HG03575 (cell line): ENCODE measurements around the gene FGFBP1.
A peak's percentile ranks its signal among the peaks of the same experiment; 100 is the strongest.
"Not testable (repeated sequence)": the region's sequence is repeated elsewhere in the genome, so short reads cannot be mapped to it uniquely, and the experiment has no call there.

Source experiments
- ATAC-seq: cut with Tn5 transposase; IDR thresholded peaks from one replicate; pipeline ENCODE4 v1.9.1; 2021; ENCODE audit not compliant: unreplicated experiment, insufficient number of reproducible peaks, low FRiP score; ENCODE audit errors: extremely low read depth

Gene FGFBP1

DNA sequence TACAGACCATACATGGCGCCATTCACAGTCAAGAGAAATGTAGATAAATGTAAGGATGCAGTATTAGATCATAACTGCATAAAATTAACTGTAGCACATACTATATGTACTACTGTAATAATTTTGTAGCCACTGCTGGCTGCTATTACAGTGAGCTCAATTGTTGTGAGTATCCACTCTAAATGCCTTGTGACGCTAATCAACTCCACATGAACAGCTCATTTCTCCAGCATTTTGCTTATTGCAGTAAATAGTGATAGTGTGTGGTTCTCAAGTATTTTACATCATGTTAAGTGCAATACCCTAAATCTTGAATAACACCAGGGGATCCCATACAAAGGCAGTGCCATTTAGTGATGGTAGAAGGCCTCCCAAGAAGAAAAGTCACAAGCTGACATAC is 21.2 kb downstream of the FGFBP1 start:
- no peak for ATAC-seq

DNA sequence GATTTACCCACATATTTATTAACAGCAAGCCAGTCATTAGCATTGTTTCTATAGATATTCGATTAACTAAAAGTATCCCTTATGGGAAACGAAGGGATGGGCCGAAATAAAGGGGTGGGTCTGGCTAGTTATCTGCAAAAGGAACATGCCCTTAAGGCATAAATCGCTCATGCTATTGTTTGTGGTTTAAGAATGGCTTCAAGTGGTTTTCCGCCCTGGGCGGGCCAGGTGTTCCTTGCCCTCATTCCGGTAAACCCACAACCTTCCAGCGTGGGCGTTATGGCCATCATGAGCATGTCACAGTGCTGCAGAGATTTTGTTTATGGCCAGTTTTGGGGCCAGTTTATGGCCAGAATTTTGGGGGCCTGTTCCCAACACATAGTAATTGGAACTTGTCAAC is 22.2 kb downstream of the FGFBP1 start:
- ATAC-seq: not testable (repeated sequence)

DNA sequence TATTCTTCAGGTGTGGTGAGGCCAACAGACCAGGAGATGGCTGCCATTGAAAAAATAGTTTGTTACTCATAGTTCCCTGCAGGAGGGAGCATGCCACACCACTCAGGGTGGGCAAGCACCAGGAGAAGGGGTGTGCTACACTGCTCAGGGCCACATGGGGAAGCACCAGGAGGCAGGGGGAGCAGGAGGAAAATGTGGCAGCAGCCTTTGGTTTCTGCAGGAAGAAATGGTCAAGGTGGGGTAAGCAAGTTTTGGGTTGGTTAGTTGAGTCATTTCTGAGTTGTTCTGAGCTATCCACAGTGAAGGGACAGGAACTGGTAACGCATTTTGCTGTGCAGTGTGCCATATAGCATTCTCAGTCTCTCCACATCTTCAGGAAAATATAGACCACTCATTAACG is 23.8 kb downstream of the FGFBP1 start:
- no peak for ATAC-seq

DNA sequence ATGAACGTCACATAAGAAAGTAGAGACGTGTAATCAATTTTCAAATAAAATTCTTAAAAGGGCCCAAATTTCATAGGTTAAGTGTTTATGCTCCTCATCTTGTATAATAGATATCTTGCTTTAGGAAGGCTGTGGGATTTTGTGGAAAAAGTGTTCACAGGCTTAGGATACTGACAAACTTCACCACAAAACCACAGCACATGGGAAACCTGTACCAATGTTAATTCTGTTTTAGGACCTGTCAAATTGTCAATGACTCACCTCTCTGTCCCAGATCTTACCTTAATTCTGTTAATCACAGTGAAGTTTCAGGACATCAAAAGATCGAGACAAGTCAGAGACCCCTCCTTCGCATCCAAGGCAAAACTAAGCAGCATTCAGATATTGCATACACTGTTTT is 24.2 kb downstream of the FGFBP1 start:
- ATAC-seq: no peak

DNA sequence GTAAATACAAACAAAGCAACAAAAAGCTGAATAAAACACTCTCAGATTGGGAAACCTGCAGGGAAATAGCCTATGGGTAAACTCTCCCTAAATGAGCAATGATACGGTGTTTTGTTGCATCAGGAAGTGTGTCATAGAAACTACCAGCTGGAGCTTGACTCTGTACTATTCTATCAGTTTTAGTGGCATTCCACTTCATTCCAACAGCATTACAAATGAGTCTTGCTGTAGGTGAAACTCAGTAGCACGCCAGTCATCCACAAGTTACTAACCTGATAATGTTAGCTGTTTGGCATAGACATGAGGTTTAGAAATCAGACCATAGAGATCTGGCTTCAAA is 24.9 kb downstream of the FGFBP1 start:
- no peak for ATAC-seq

DNA sequence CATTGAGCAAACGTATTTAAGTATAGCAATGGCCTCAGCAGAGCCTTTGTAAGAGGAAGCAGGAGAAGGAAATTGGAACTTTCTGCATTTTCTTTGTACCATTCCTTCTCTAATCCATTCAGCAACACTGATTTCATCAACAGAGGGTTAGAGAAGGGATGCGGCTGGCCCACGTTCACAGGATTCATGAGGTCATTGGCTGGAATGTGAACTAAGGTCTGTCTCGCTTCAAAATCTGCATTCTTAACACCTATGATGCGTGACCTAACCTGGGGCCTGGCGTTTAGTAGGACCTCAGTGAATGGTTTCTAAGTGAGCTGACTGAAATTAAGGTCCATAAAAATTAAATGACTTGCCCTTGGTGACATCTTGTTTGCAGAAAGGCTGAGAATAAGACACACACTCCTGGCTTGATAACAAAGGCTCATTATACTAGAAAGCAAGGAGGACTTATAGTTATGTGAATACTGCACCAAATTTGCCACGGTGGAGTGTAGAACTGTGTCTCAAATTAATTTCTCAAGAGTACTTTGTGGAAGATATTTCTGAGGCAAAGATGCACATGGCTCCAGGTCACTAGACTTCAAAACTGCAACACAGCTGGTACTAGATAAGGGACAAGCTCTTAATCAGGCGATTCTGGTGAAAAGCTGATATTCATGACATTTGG is 25.4 kb downstream of the FGFBP1 start:
- ATAC-seq: no peak

DNA sequence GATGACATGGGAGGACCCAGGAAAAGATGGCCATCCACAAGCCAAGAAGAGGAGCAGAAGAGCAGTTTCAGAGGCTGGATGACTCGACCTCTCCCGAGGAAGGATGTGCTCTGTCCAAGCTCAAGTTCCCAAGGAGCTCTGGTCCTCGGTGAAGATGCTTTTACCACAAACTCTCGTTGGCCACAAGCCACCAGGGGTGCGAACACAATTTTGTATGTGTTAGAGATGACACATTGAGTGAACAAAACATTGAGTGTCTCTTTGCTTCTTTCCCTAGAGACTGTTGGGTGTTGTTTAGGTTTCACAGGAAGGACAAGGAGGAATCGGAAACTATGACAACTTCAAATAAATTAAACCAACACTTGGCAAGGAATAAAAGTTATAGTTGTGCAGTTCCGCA is 26.3 kb downstream of the FGFBP1 start:
- no peak for ATAC-seq

DNA sequence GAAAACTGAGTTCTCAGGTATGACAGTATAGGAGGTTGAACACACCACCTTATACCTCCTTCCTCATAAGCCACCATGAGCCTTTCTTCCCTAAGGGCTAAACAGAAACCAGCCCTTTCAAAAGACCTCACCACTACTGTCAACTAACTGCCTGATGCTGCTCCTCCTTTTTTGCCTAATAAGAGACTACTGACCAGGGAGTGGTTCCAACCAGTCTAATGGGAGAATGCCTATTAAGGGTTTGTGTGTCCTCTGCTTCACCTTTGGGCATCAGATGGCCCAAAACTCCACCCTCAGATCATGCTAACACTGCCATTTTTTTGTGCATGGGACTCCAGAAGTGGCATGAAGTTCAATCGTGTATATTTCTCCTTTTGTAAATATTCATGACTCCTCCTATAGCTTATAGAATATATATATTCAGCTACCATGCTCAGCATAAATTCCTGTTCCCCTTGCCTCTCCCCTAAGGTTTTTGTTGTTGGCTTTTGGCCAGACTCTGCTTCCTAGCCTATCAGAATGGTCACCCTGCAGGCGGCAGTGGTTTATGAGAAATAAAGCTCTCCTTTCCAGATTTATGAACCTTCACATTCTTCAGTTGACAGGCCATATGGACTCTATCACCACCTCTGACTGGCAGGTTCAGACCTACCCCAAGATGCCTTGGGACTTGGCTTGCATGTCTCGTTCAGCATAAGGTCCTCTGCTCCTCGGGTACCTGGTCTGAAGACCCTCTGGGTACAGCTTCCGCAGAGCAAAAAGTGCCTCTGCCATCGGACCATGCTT is 28.2 kb downstream of the FGFBP1 start:
- ATAC-seq: no peak

DNA sequence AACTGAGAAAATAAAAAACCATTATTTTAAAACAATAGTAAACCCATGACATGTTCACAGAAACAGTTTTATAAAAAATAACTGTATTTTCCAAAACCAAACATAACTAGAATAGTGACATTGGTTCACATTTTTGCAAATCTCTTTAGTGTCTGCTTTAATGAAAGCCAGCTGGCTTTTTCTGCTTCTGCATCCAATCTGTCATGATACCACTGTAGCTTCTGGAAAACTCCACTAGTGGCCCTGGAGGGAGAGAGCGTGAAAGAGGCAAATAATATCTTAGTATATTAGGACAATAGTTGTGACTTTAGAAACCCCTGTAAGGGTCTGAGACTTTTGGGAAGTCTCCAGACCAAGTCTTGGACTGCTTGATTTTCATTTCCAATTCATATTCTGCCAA is 31.1 kb downstream of the FGFBP1 start:
- no peak for ATAC-seq

DNA sequence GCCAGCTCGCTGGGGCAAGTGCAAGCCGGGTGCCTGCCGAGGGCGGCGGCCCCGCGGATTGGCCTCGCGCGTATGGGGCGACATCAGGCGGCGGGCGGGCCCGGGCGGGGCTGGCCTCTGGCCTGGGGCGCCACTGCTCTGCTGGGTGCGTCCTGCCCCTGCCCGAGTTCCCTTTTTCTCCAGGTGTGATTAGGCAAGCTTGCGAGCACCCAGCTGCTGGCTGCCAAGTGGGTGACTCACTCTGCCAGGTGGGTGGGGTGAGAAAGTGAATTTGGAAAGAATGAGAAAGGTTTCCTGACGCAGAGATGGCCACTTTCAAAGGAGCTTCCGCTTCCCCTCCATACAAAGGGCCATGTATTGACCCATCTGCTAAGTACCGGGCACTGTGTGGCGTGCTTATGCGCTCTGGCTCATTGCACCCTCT is 32.5 kb downstream of the FGFBP1 start:
- ATAC-seq: no peak

DNA sequence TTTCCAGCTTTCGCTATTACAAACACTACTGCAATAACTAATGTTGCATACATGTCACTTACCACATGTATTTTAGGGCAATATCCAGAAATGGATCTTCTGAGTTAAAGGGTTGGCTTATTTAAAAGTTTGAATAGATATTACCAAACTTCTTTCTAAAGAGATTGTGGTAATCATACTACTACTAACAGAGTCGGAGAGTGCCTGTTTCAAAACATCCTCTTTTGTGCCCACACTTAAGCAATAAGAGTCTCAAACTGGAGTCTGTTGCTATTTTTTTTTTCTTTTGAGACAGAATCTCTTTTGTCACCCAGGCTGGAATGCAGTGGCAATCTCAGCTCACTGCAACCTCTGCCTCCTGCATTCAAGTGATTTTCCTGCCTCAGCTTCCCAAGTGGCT is 35.8 kb downstream of the FGFBP1 start:
- ATAC-seq: no peak

DNA sequence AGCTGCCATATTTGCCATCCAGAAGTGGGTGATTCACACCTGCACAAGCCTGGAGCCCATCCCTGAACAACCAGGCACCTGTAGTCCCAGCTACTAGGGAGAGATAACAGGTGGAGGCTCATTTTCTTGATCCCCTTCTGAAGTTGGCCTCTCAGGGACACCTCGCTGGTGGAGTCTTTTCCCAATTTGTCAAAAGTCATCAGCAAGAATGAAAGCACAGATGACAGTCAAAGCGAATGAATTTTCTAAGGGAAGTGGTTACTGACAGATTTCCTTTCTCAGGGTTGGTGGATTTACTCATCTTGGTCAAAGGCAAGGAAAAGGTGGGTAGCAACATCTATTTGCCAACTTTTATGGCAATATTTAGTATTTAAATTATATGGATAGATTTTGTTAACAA is 36.5 kb downstream of the FGFBP1 start:
- ATAC-seq: no peak

DNA sequence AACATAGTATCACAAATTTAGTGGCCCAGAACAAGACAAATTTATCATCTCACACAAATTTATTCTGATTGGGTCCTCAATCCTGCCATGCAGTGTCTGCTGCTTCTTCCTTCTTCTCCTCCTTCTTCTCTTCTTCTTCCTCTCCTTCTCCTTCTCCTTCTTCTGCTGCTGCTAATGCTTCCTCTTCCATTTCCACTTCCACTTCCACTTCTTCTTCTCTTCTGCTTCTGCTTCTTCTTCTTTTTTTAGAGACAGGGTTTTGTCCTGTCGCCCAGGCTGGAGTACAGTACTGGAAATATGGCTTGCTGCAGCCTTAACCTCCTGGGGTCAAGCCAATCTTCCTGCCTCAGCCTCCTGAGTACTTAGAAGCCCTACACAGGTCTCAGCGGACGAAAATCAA is 37.5 kb downstream of the FGFBP1 start:
- ATAC-seq: no peak

DNA sequence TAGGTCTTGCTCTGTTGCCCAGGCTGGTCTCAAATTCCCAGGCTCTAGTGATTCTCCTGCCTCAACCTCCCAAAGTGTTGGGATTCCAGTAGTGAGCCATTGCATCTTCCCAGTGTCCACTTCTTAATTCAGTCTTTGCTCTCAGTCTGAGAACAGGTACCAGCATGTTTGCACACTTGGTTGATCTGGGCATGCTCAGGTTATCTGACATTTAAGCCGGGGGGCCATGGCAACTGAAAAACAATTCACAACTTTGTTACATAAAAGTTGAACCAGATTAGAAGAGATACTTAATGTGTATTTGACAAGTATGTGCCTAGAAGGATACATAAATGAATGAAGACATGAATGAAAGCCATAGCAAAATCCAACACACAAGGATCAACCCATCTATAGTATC is 39.0 kb downstream of the FGFBP1 start:
- no peak for ATAC-seq

DNA sequence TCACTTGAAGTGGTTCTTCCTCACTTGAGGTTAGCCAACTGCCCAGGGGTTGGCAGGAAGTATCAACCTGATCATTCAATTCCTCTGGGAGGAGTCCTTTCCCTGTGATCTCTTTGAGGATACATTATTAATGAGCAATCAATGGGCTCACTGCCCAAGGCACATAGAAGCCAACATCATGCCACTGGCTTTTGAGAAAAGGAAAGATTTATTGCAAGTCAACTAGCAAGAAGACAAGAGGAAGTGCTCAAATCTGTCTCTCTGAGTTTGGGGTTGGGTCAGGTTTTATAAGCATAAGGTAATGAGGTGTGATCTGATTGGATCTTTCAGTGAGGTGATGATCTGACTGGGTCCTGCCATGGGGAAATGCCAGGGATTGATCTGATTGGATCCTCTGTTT is 39.6 kb downstream of the FGFBP1 start:
- no peak for ATAC-seq

DNA sequence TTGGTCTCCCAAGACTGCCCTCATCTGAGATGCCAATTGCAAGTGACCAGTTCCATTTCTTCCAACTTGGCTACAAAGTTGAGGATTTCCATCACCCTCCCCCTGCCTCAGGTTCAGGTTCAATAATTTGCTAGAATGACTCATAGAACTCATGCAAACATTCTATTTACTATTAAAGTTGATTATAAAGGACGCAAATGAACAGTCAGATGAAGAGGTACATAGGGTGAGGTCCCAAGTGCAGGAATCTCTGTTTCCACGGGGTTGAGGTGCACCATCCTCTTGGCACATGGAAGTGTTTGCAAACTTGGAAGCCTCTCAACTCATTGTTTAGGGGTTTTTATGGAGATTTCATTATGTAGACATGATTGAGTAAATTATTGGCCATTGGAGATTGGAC is 41.0 kb downstream of the FGFBP1 start:
- no peak for ATAC-seq

DNA sequence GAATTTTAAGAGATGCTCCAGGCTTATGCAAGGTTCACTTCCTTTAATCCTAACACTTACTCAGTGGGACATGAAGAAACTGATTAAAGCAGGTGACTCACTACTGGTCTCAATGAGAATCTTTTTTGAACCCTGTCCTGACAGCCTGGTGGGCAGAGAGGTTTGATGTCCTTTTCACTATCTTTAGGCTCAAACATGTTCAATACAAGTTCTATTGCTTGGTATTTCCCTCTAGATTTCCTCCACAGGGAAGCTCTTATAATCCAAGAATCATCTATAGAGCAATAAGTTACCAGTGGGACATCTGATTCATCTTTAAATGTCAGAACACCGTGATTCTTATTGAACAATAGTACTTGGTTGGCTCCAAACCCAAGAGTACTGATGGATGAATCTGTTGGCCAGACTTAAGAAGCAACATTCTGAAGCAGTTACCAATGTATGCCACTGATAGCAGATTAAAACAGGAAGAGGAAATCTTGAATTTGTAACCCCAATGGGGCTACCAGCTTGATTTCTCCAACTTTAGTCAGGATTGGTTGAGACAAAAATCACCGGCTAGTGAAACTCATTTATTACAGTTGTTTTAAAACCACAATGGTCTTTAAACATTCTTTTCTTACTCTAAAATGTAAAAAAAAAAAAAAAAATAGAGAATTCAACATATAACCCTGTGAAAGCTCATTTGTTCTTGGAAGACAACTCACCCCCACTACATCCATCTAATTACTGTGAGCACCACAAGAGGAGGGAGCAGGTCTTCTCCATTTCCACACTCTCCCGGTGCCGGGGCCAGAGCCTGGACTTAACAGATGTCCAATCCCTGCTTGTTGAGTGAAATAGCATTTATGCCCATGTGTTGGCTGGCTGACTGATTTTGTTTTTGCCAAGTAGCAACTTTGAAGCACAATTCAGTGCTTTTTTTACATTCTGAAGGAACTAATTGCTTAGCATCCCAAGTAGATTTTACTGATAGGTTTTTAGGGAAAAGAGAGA is 43.3 kb downstream of the FGFBP1 start:
- no peak for ATAC-seq

DNA sequence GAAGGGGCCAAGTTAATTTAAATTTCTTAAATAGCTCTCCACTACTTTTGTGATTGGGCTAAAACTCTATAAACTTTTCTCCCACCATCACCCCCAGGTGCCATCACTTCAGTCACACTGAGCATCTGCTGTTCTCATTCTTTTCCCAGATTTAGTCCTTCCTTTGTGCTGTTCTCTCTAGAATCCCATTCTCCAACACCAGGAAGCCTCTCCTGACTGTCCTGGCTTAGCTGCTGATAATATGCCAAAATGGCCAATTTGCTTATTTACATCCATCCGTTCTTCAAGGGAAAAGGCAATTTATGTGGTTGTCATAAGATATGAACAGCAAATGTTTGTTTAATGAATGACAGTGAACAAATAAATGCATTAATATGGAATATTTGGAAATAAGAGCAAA is 44.1 kb downstream of the FGFBP1 start:
- no peak for ATAC-seq

DNA sequence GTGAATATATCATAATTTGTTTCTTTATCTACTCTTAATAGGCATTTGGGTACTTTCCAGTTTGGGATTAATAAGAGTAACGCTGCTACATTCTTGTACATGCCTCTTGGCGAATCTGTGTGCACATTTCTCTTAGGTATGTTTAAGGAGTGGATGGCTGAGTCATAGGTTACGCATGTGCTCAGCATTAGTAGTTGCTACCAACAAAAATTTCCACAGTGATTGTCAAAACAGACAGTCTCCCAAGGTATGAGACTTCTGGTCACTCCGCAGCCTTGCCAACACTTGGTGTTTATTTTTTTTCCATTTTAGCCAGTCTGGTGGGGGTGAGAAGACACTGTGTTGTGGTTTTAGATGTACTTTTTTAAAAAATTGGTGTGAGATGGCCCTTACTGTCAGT is 44.6 kb downstream of the FGFBP1 start:
- ATAC-seq: no peak

DNA sequence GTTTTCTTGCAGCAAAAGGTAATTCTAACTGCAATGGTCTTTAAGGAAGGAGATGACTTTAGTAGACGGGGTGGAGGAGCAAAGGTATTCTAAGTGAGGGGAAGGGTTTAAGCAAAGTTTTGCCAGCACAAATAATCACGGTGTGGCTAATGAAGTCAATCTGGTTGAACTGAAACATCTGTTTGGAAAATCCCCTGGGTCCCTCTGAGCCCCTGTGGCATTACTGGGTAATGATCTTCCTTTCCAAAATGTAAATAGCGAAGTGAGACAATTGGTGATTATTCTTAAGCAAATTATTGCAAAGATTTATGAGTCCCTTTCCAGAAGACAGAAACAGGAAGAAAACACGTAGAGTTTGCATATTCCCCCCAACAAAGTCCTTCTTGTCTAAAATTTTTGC is 47.2 kb downstream of the FGFBP1 start:
- ATAC-seq: peak; percentile 90
